GM12892 (cell line): ENCODE data around the gene VPS33B.

ENCODE experiments used
- POLR2A ChIP-seq: IDR thresholded peaks from 2 replicates; pipeline ENCODE4 v1.6.1; 2011; ENCODE audit warnings: low read depth, low read length, control low read depth
- POLR2AphosphoS5 ChIP-seq: IDR thresholded peaks from 2 replicates; pipeline ENCODE4 v1.6.1; 2011; ENCODE audit warnings: low read depth, low read length, control low read depth
- TAF1 ChIP-seq: IDR thresholded peaks from 2 replicates; pipeline ENCODE4 v1.6.1; 2011; ENCODE audit warnings: low read depth, mild to moderate bottlenecking, control low read depth, low read length, borderline replicate concordance

DNA sequence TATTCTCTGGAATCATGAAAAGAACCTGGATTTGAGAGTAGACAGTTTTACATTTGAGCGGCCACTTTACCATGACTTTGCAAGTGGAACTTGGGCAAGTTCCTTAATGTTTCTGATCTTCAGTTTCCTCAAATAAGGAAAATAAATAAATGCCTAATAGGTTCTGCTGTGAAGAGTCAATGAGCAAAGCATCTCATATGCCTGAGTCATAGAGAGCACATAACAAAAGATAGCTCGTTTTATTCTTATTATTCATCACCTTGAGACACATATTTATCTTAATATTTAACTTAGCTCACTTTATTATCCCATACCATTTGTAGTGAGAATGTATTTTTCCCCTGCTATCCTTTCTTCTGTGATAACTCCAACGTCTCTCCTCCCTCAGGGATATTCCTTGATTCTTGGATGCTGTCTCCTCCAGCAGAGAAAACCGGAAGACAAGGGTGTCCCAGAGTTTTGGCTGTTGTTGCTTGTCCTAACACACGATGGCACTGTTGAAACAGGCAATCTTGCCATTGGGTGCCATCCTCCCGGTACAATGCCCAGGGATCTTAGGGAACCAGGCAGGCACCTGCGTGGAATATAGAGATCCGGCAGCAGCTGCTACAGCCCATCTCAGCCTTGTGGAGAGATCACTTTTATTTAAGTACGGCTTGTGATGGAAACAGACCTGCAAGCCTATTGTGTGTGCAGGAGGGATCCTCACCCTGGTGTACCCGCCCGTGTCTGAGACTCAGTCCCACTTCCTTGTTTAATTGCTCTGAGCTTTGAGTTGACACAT, 33.3 kb upstream of the VPS33B start:
- TF ChIP-seq TAF1 (no peak), POLR2A (no peak), POLR2AphosphoS5 (no peak)
